ENCODE data around the gene ZSCAN2.
A peak's percentile ranks its signal among the peaks of the same experiment; 100 is the strongest.

ZSCAN2 gene

DNA sequence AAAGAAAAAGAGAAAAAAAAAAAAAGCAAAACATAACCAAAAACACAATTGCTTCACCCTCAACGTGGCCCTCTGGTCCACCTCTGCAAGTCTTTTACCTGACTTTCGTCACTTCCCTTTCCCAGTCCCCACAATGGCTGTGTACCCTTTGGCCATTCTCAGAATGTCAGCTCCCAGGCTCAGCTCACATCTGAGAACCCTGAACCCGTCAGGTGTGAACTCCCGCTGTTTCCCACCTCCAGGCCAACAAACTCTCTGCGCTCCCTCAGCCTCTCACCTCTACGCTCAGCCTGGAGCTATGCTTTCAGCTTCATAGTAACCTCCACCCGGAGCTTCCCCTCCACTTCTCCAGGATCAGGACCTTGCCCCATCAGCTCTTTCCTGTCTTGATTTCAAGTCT is 23.6 kb downstream of the ZSCAN2 start:
- TF ChIP-seq, protein P1, sequence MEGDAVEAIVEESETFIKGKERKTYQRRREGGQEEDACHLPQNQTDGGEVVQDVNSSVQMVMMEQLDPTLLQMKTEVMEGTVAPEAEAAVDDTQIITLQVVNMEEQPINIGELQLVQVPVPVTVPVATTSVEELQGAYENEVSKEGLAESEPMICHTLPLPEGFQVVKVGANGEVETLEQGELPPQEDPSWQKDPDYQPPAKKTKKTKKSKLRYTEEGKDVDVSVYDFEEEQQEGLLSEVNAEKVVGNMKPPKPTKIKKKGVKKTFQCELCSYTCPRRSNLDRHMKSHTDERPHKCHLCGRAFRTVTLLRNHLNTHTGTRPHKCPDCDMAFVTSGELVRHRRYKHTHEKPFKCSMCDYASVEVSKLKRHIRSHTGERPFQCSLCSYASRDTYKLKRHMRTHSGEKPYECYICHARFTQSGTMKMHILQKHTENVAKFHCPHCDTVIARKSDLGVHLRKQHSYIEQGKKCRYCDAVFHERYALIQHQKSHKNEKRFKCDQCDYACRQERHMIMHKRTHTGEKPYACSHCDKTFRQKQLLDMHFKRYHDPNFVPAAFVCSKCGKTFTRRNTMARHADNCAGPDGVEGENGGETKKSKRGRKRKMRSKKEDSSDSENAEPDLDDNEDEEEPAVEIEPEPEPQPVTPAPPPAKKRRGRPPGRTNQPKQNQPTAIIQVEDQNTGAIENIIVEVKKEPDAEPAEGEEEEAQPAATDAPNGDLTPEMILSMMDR (IDR thresholded peaks at IDR 0.05; ENCODE audit: low read depth, low read length, missing control alignments): no peak
- H3K36me3 ChIP-seq (replicated peaks): peaks cover 28% of the 10 kb centered on the region
- DNase-seq: no peak
- in situ Hi-C loops (cut with HindIII; ENCODE audit: low pct_ligation_motif_present, low sequenced_read_pairs): no loop called here
- H3K27ac ChIP-seq: no peak overlapping the region
- no peaks in the 10 kb centered on the region for H3K27me3 ChIP-seq (replicated peaks)
- H3K4me3 ChIP-seq (ENCODE audit: low read depth, low read length): no peak overlapping the region

DNA sequence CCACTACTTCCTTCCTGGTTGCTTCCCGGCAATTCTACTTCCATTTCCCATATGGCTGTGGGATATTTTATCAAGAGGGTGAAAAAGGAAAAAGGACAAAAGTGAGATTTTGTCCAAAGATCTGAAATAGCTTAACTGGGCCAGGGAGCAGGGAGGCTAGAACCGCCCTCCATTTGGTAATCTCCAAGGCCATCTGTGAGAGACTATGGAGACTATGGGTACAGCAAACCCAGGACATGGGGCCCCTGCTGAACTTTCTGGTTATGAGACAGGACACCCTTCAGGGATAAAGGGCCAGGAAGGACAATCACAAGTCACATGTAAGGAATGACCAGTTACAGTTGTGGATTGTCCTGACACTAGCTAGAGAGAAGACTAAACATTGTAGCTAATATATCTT is 24.3 kb downstream of the ZSCAN2 start:
- Histone ChIP-seq H3K27me3 (replicated peaks) (no peaks in the 10 kb centered on the region), H3K27ac (no peak overlapping the region), H3K36me3 (replicated peaks) (peaks cover 28% of the 10 kb centered on the region), H3K4me3 (ENCODE audit: low read depth, low read length) (no peak overlapping the region)
- in situ Hi-C loops (cut with HindIII; ENCODE audit: low pct_ligation_motif_present, low sequenced_read_pairs): no loop called here
- no peak for DNase-seq
- TF ChIP-seq, protein P1 (IDR thresholded peaks at IDR 0.05; ENCODE audit: low read depth, low read length, missing control alignments): no peak

DNA sequence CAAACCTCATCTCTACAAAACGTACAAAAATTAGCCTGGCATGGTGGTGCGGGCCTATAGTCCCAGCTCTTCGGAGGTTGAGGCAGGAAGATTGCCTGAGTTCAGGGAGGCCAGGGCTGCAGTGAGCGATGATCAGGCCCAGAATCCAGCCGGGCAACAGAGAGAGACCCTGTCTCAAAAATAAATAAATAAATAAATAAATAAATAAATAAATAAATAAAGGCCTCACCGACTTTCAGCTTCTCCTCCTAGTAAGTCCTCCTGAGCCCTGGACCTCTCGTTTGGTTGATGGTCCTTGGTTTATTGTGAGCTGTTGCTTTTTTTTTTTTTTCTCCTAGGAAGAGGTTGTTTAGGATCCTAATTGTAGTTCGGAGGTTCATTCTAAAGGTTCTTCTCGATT is 28.2 kb downstream of the ZSCAN2 start:
- Histone ChIP-seq H3K27ac (no peak overlapping the region), H3K36me3 (replicated peaks) (no peaks in the 10 kb centered on the region), H3K27me3 (replicated peaks) (no peaks in the 10 kb centered on the region), H3K4me3 (ENCODE audit: low read depth, low read length) (no peak overlapping the region)
- no peak for DNase-seq
- in situ Hi-C loops (cut with HindIII; ENCODE audit: low pct_ligation_motif_present, low sequenced_read_pairs): no loop called here
- TF ChIP-seq, protein P1 (IDR thresholded peaks at IDR 0.05; ENCODE audit: low read depth, low read length, missing control alignments): no peak

DNA sequence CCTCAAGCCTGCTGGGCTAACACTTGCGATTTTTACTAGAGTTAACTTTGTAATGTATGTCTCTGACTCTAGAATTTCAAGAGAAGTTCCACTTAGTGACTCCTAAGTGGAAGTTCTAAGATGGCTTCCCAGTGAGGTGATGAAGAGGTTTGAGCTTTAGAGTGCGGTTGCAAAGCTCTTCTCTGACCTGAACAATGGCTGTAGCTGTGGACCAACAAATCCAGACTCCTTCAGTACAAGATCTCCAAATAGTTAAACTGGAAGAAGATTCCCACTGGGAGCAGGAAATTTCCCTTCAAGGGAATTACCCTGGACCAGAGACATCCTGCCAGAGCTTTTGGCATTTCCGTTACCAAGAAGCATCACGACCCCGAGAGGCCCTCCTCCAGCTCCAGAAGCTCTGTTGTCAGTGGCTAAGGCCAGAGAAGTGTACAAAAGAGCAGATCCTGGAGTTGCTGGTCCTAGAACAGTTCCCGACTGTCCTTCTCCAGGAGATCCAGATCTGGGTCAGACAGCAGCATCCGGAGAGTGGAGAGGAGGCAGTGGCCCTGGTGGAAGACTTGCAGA is 31.0 kb downstream of the ZSCAN2 start:
- no peaks in the 10 kb centered on the region for H3K36me3 ChIP-seq (replicated peaks)
- H3K4me3 ChIP-seq (ENCODE audit: low read depth, low read length): peak overlapping the region; percentile 66
- no peak for DNase-seq
- H3K27ac ChIP-seq: peak overlapping the region; percentile 61
- no peaks in the 10 kb centered on the region for H3K27me3 ChIP-seq (replicated peaks)
- TF ChIP-seq, protein P1 (IDR thresholded peaks at IDR 0.05; ENCODE audit: low read depth, low read length, missing control alignments): no peak
- in situ Hi-C loops (cut with HindIII; ENCODE audit: low pct_ligation_motif_present, low sequenced_read_pairs): no loop called here

DNA sequence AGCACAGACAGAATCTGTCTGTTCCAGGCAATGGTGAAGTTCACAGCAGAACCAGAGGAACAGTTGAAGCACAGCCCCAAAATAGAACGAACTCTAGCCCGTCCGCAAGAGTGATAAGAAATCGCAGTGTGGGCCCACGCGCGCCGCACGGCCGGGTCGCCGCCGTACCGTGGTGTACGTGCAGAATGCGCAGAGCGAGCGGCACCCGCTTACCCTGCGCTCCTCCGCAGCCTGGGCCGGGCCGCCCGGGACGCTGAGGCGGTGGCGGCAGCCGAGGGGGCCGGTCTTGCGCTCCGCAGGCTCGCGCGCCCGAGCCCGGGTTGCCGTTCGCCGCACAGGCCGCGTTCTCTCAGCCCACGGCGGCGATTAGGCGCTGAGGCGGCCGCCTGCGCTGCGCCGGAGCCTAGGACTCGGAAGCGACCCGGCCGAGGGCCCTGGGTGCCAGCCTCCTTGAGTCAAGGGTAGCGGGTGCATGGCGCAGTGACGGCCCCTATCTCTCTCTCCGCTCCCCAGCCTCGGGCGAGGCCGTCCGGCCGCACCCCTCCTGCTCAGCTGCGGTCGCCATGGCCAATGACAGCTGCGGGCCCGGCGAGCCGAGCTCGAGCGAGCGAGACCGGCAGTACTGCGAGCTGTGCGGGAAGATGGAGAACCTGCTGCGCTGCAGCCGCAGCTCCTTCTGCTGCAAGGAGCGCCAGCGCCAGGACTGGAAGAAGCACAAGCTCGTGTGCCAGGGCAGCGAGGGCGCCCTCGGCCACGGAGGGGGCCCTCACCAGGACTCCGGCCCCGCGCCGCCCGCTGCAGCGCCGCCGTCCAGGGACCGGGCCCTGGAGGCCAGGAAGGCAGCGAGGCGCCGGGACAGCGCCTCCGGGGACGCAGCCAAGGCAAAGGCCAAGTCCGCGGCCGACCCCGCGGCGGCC is 32.8 kb downstream of the ZSCAN2 start:
- Histone ChIP-seq H3K27me3 (replicated peaks) (no peaks in the 10 kb centered on the region), H3K4me3 (ENCODE audit: low read depth, low read length) (peak overlapping the region; percentile 65), H3K27ac (peak overlapping the region; percentile 21), H3K36me3 (replicated peaks) (peaks cover 5% of the 10 kb centered on the region)
- TF ChIP-seq, protein P1 (IDR thresholded peaks at IDR 0.05; ENCODE audit: low read depth, low read length, missing control alignments): no peak
- in situ Hi-C loops (cut with HindIII; ENCODE audit: low pct_ligation_motif_present, low sequenced_read_pairs): no loop called here
- DNase-seq: peak; percentile 59
